Uterus (tissue), 4 donors: ENCODE data around the gene KCNK6. TPM values are rescaled to one million over a fixed set of nuclear protein-coding genes. Genes with fewer than 3 reads are reported as not detected.

Experiments
- DNase-seq, 2 donors: peaks; one replicate each; pipeline ENCODE4 v3.0.0-alpha.2; 2019 to 2020
- H3K27ac ChIP-seq, 2 donors: fragments of 200-600 bp; sonication (generic); 1 replicate in 1 of 2; 2 replicates in 1 of 2; pipeline ENCODE4 v1.5.1; 2016 to 2018
- H3K27me3 ChIP-seq, 2 donors: fragments of 200-600 bp; sonication (generic); one replicate each; pipeline ENCODE4 v1.5.1; 2018 to 2019; ENCODE audit warnings: control low read depth in 1 of 2
- H3K36me3 ChIP-seq, 2 donors: fragments of 200-600 bp; sonication (generic); one replicate each; pipeline ENCODE4 v1.5.1; 2019; ENCODE audit warnings: control low read depth in 1 of 2
- H3K4me1 ChIP-seq, 2 donors: fragments of 200-600 bp; sonication (generic); one replicate each; pipeline ENCODE4 v1.5.1; 2018 to 2019; ENCODE audit warnings: control low read depth in 1 of 2
- H3K4me3 ChIP-seq, 2 donors: fragments of 200-600 bp; sonication (generic); 1 replicate in 1 of 2; 2 replicates in 1 of 2; pipeline ENCODE4 v1.5.1; 2018 to 2019; ENCODE audit warnings: mild to moderate bottlenecking in 1 of 2
- H3K9me3 ChIP-seq, 2 donors: fragments of 200-600 bp; sonication (generic); one replicate each; pipeline ENCODE4 v1.5.1; 2019; ENCODE audit warnings: control low read depth in 1 of 2
- POLR2A ChIP-seq, 2 donors: fragments of 450-650 bp; IDR thresholded peaks; one replicate each; pipeline ENCODE4 v1.6.1; 2016; ENCODE audit warnings: antibody characterized with exemption in 2 of 2, mild to moderate bottlenecking in 1 of 2, moderate library complexity in 1 of 2
- intact Hi-C: fragments of 100-400 bp; cut with DNase I; formaldehyde crosslinking; loops from one replicate; pipeline ENCODE4 v1.15.1; 2023; ENCODE audit warnings: low total_unique reads
- total RNA-seq, 4 donors: library from RNA; depleted of rRNA in 3 of 4; stranded (reverse); fragments of >200 nt in 3 of 4; gene quantifications; one replicate each; pipeline versions ENCODE4 v1.1.0 to v1.2.4, GENCODE V29; 2014 to 2023
- TF ChIP-seq, protein P1 (sequence below), 4 experiments: fragments of 200-600 bp in 2 of 4; fragments of 450-650 bp in 2 of 4; sonication (generic) in 2 of 4; IDR thresholded peaks; one replicate each; pipeline ENCODE4 v1.5.1; 2016 to 2019; ENCODE audit warnings: antibody characterized with exemption in 4 of 4, mild to moderate bottlenecking in 2 of 4, moderate library complexity in 1 of 4
- donor health status: DM: yes; HTN: yes; CAD: no.

KCNK6 gene
- total RNA-seq, 4 donors from 2014 or later = 0.59 to 60.6 (median 4.3) TPM

DNA sequence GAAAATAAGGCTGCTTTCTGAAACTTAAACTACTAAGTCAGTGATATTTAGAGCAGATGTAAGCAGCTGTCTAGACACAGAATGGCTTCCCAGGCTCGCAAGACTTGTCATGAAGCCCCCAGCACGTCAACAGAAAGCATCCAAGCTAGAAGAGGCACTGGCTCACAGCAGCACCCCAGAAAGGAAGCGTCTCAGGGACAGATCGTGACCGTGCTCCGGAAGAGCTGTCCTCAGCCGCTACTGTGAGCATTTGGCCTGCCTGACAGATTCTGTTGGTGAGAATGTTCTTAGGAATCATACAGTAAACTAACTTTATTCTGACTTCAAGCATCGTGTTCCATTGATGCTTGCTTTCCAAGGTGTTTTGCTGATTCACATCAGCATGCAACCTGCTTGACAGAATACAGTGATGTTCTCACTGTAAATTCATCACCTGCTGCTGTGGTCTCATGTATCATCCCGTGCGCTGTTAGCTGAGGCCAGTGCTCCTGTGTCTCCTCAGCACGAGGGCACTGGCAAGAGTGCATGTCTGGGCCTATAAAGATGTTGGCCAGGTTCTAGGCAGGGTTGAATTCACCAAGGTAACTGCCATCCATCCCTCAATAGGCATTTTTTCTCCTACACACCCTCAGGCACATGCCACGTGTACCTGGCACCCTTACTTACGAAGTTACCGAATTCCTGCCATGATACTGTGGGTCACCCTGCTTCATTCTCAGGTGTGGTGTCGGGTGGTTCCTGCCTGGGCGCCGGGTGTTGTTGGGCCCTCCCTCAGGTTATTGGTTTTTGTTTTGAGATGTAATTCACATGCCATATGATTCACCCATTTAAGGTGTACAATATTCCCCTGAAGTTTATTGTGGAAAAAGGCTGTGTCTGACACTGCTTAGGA, 39.4 kb upstream of the KCNK6 start:
- no peak for DNase-seq
- H3K36me3 ChIP-seq = no peaks in the 10 kb centered on the region
- TF ChIP-seq, protein P1, sequence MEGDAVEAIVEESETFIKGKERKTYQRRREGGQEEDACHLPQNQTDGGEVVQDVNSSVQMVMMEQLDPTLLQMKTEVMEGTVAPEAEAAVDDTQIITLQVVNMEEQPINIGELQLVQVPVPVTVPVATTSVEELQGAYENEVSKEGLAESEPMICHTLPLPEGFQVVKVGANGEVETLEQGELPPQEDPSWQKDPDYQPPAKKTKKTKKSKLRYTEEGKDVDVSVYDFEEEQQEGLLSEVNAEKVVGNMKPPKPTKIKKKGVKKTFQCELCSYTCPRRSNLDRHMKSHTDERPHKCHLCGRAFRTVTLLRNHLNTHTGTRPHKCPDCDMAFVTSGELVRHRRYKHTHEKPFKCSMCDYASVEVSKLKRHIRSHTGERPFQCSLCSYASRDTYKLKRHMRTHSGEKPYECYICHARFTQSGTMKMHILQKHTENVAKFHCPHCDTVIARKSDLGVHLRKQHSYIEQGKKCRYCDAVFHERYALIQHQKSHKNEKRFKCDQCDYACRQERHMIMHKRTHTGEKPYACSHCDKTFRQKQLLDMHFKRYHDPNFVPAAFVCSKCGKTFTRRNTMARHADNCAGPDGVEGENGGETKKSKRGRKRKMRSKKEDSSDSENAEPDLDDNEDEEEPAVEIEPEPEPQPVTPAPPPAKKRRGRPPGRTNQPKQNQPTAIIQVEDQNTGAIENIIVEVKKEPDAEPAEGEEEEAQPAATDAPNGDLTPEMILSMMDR (IDR thresholded peaks at IDR 0.05) = no peak
- TF ChIP-seq POLR2A (IDR thresholded peaks at IDR 0.05) = no peak
- intact Hi-C loops = no loop called here
- no peak overlapping the region for H3K27ac ChIP-seq
- H3K9me3 ChIP-seq = no peaks in the 10 kb centered on the region
- H3K27me3 ChIP-seq = no peaks in the 10 kb centered on the region
- no peak overlapping the region for H3K4me3 ChIP-seq
- H3K4me1 ChIP-seq = peaks cover 0 to 24% of the 10 kb centered on the region in 2 donors

DNA sequence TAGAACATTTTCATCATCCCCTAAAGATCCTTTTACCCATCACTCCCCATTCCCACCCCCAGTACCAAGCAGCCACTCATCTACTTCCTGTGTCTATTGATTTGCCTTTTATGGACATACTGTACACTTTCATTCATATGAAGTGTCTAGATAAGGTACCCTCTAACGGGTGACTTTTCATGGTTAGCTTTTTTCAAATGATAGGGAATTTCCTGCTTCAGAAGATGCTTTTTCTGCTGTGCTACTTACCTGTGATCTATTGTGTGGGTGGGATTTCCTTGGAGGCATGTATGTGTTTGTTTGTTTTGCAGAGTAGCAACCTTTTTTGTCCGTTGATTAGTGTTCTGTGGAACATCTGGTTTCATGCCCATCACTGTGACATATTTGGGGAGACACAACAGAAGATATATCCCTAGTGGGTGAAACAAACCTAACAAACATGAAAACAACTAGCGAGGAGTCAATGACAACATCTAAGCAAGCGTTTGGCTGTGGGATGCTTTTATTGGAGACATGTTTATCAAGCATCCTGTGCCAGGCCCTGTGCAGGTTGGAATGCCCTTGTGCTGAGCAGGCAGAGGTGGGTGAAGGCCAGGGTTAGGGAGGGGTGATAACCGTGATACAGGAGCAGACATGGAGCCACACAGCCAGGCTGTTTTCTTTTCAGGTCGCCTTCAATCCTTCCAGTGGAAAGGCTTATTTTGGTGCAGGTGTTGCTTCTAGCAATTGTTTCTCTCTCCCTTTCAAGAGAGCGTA, 37.7 kb upstream of the KCNK6 start:
- no peak overlapping the region for H3K27ac ChIP-seq
- DNase-seq = no peak
- H3K27me3 ChIP-seq = no peaks in the 10 kb centered on the region
- H3K4me3 ChIP-seq = no peak overlapping the region
- intact Hi-C loops = no loop called here
- H3K9me3 ChIP-seq = no peaks in the 10 kb centered on the region
- H3K36me3 ChIP-seq = no peaks in the 10 kb centered on the region
- peaks cover 0 to 16% of the 10 kb centered on the region in 2 donors for H3K4me1 ChIP-seq
- no peak for TF ChIP-seq POLR2A (IDR thresholded peaks at IDR 0.05)
- TF ChIP-seq, protein P1 (IDR thresholded peaks at IDR 0.05) = no peak

DNA sequence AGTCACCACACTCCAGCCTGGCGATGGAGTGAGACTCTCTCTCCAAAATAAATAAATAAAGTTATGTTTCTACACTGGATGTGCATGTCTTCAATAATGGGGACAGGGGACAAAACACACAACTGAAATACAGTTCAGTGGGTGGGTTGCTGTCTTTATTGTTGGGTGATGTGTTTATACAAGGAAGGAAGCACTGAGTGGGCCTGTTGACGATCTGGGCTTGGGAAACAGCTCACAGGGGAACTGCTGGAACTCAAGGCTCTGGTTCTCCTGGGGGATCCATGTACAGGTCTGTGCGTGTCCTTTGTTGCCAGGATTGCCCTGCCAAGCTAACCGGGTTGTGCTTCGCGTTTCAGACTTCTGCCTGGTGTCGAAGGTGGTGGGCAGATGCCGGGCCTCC, 36.4 kb upstream of the KCNK6 start:
- H3K27ac ChIP-seq = no peak overlapping the region
- peaks cover 0 to 9% of the 10 kb centered on the region in 2 donors for H3K4me1 ChIP-seq
- no peak for TF ChIP-seq POLR2A (IDR thresholded peaks at IDR 0.05)
- TF ChIP-seq, protein P1 (IDR thresholded peaks at IDR 0.05) = no peak
- H3K4me3 ChIP-seq = no peak overlapping the region
- no peak for DNase-seq
- no peaks in the 10 kb centered on the region for H3K9me3 ChIP-seq
- no peaks in the 10 kb centered on the region for H3K36me3 ChIP-seq
- H3K27me3 ChIP-seq = no peaks in the 10 kb centered on the region
- intact Hi-C loops = no loop called here

DNA sequence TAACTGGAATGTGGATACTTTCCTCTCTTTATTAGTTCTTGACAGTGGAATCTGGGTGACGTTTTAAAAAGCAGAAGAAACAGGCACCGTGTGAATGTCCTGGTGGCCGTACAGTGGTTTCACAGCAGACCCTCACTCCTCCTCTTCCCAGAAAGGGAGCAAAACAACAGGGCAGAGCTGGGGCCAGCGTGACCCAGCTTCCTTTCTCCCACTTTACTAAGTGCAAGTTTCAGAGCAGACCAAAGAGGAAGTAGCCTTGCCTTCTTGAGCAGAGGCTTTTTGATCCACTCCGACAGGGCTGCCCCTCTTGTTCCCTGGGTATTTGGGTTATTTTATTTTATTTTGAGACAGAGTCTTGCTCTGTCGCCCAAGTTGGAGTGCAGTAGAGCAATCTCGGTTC, 35.2 kb upstream of the KCNK6 start:
- TF ChIP-seq, protein P1 (IDR thresholded peaks at IDR 0.05) = no peak
- TF ChIP-seq POLR2A (IDR thresholded peaks at IDR 0.05) = no peak
- peak overlapping the region in 1 of 2 donors; percentile 47 for H3K27ac ChIP-seq
- no peaks in the 10 kb centered on the region for H3K27me3 ChIP-seq
- intact Hi-C loops = no loop called here
- no peak overlapping the region for H3K4me3 ChIP-seq
- no peak for DNase-seq
- H3K4me1 ChIP-seq = peaks cover 0 to 4% of the 10 kb centered on the region in 2 donors
- no peaks in the 10 kb centered on the region for H3K36me3 ChIP-seq
- H3K9me3 ChIP-seq = no peaks in the 10 kb centered on the region

DNA sequence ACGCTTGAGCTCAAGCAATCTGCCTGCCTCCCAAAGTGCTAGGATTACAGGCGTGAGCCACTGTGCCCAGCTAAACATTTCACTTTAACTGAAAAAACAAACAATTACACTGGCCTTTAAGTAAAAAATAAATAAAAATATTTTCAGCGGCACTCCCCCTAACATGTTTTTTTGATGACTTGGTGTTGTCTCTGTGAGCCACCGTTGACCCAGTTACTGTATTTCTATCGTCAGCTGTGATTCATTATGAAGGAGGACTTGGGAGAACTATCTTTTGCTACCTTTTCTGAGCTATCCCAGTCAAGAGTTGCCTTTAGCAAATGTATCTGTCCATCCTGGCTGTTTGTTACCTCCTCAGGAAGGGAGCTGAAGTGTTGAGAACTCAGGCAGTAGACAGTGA, 34.1 kb upstream of the KCNK6 start:
- Histone ChIP-seq H3K27me3 (no peaks in the 10 kb centered on the region), H3K27ac (no peak overlapping the region), H3K4me3 (no peak overlapping the region), H3K9me3 (no peaks in the 10 kb centered on the region), H3K36me3 (no peaks in the 10 kb centered on the region), H3K4me1 (peaks cover 0 to 4% of the 10 kb centered on the region in 2 donors)
- TF ChIP-seq, protein P1 (IDR thresholded peaks at IDR 0.05) = no peak
- TF ChIP-seq POLR2A (IDR thresholded peaks at IDR 0.05) = no peak
- intact Hi-C loops = no loop called here
- no peak for DNase-seq
